Transverse colon (tissue), 4 donors: ENCODE data around the gene CENPT. TPM values are rescaled to one million over a fixed set of nuclear protein-coding genes. Genes with fewer than 3 reads are reported as not detected.

Source experiments
- DNase-seq: peaks from one replicate; pipeline ENCODE4 v3.0.0-alpha.2; 2019
- H3K27ac ChIP-seq, 4 donors: fragments of 200-600 bp; sonication (generic); 2 replicates each; pipeline ENCODE4 v1.5.1; 2016 to 2018; ENCODE audit warnings: inconsistent platforms in 4 of 4
- H3K27me3 ChIP-seq: fragments of 200-600 bp; sonication (generic); 2 replicates; pipeline ENCODE4 v1.5.1; 2017; ENCODE audit warnings: inconsistent platforms
- H3K36me3 ChIP-seq, 4 donors: fragments of 200-600 bp; sonication (generic); 2 replicates each; pipeline ENCODE4 v1.5.1; 2017 to 2019; ENCODE audit warnings: inconsistent platforms in 4 of 4
- H3K4me1 ChIP-seq, 4 donors: fragments of 200-600 bp; sonication (generic); 2 replicates each; pipeline ENCODE4 v1.5.1; 2017 to 2020; ENCODE audit warnings: inconsistent platforms in 4 of 4
- H3K4me3 ChIP-seq, 4 donors: fragments of 200-600 bp; sonication (generic); 1 replicate in 1 of 4; 2 replicates in 3 of 4; pipeline versions ENCODE4 v1.5.1 to v1.6.1; 2017 to 2019; ENCODE audit warnings: inconsistent platforms in 4 of 4
- H3K9me3 ChIP-seq, 2 donors: fragments of 200-600 bp; sonication (generic); 2 replicates each; pipeline ENCODE4 v1.5.1; 2017 to 2019; ENCODE audit warnings: inconsistent platforms in 2 of 2
- CTCF ChIP-seq, 5 experiments: fragments of 200-600 bp in 3 of 5; fragments of 450-650 bp in 2 of 5; sonication (generic) in 3 of 5; IDR thresholded peaks; 1 replicate in 2 of 5; 2 replicates in 3 of 5; pipeline ENCODE4 v1.5.1; 2016 to 2017; ENCODE audit warnings: antibody characterized with exemption in 5 of 5, inconsistent platforms in 3 of 5, mild to moderate bottlenecking in 2 of 5, moderate library complexity in 1 of 5
- EP300 ChIP-seq: sonication (generic); formaldehyde crosslinking; IDR thresholded peaks from one replicate; pipeline ENCODE4 v1.6.1; 2017; ENCODE audit warnings: antibody characterized with exemption, low read depth
- POLR2A ChIP-seq: fragments of 450-650 bp; IDR thresholded peaks from one replicate; pipeline ENCODE4 v1.6.1; 2016; ENCODE audit warnings: antibody characterized with exemption, mild to moderate bottlenecking, moderate library complexity
- POLR2AphosphoS5 ChIP-seq, 3 donors: sonication (generic); formaldehyde crosslinking; IDR thresholded peaks; one replicate each; pipeline ENCODE4 v1.6.1; 2016; ENCODE audit warnings: antibody characterized with exemption in 3 of 3
- WGBS, 2 donors: methylation state at CpG; one replicate each; pipeline ENCODE4 v1.1.5; 2018; ENCODE audit warnings: low coverage in 1 of 2; 5-methylcytosine and 5-hydroxymethylcytosine counted together
- in situ Hi-C, 4 donors: fragments of 200-750 bp; cut with MboI; loops; one replicate each; pipeline versions ENCODE4 v1.15.0 to v1.15.1; 2017; ENCODE audit warnings: low sequenced_read_pairs in 3 of 4, low pct_ligation_motif_present in 1 of 4, low pct_unique_long_range_greater_than_20kb in 1 of 4
- intact Hi-C: fragments of 100-400 bp; cut with DNase I; formaldehyde crosslinking; loops from one replicate; pipeline ENCODE4 v1.15.1; 2023; ENCODE audit warnings: low total_unique reads
- total RNA-seq, 4 donors: library from RNA; depleted of rRNA; stranded (reverse); fragments of >200 nt; gene quantifications; one replicate each; pipeline ENCODE4 v1.1.0, GENCODE V29; 2016

CENPT gene
- total RNA-seq, 4 donors from 2014 or later = 58.2 to 248 (median 100) TPM

GRCh38 chr16:67825119-67825518, 22.4 kb downstream of the CENPT start:
- DNase-seq = no peak
- no peak overlapping the region for H3K27ac ChIP-seq
- TF ChIP-seq EP300 (no peak), CTCF (IDR thresholded peaks at IDR 0.05) (no peak), POLR2AphosphoS5 (IDR thresholded peaks at IDR 0.05) (no peak), POLR2A (no peak)
- H3K27me3 ChIP-seq = no peaks in the 10 kb centered on the region
- H3K36me3 ChIP-seq = peaks cover 0 to 2% (median 0%) of the 10 kb centered on the region in 4 donors
- intact Hi-C loops = no loop called here
- no peak overlapping the region for H3K4me3 ChIP-seq
- H3K4me1 ChIP-seq = no peaks in the 10 kb centered on the region
- WGBS, 2 donors = 95% methylated on average over 8 of the region's 8 CpGs; no CpG with 5 or more reads in 1 of the 2 donors
- in situ Hi-C loops = no loop called here
- no peaks in the 10 kb centered on the region for H3K9me3 ChIP-seq

- 96 to 100% methylated on average over 1 to 2 of the region's 2 CpGs for WGBS, 2 donors
- no peak overlapping the region for H3K27ac ChIP-seq
- TF ChIP-seq EP300 = no peak
- TF ChIP-seq POLR2A = no peak
- no peak for TF ChIP-seq CTCF (IDR thresholded peaks at IDR 0.05)
- H3K27me3 ChIP-seq = no peaks in the 10 kb centered on the region
- no peak overlapping the region for H3K4me3 ChIP-seq
- no peak for DNase-seq
- intact Hi-C loops = no loop called here
- no peaks in the 10 kb centered on the region for H3K36me3 ChIP-seq
- no peaks in the 10 kb centered on the region for H3K9me3 ChIP-seq
- in situ Hi-C loops = no loop called here
- no peaks in the 10 kb centered on the region for H3K4me1 ChIP-seq
Observed at GRCh38 chr16:67822511-67822910, 25.0 kb downstream of the CENPT start.

GRCh38 chr16:67820608-67821259, 26.8 kb downstream of the CENPT start:
- H3K27me3 ChIP-seq = no peaks in the 10 kb centered on the region
- no peak for TF ChIP-seq CTCF (IDR thresholded peaks at IDR 0.05)
- no peak for TF ChIP-seq EP300
- TF ChIP-seq POLR2AphosphoS5 (IDR thresholded peaks at IDR 0.05) = no peak
- no peak for TF ChIP-seq POLR2A
- WGBS, 2 donors = 86% methylated on average over 11 of the region's 11 CpGs; no CpG with 5 or more reads in 1 of the 2 donors
- no peak overlapping the region for H3K27ac ChIP-seq
- no peaks in the 10 kb centered on the region for H3K9me3 ChIP-seq
- no peak overlapping the region for H3K4me3 ChIP-seq
- in situ Hi-C loops = no loop called here
- no peaks in the 10 kb centered on the region for H3K36me3 ChIP-seq
- intact Hi-C loops = no loop called here
- H3K4me1 ChIP-seq = peaks cover 0 to 8% (median 2%) of the 10 kb centered on the region in 4 donors
- no peak for DNase-seq

GRCh38 chr16:67814567-67814966, 32.9 kb downstream of the CENPT start:
- in situ Hi-C loops = loop anchor here in 2 of 4 donors (10.0 kb wide), 2 partner anchors 110 to 140 kb away; no protein-coding TSS in a partner anchor
- peak; percentile 54 for DNase-seq
- Histone ChIP-seq H3K27me3 (no peaks in the 10 kb centered on the region), H3K4me1 (peaks cover 0 to 15% (median 5%) of the 10 kb centered on the region in 4 donors), H3K4me3 (no peak overlapping the region), H3K27ac (peak overlapping the region in 1 of 4 donors; percentile 31), H3K36me3 (no peaks in the 10 kb centered on the region), H3K9me3 (no peaks in the 10 kb centered on the region)
- intact Hi-C loops = loop anchor here (10.0 kb wide), 1 partner anchor 110 kb away; no protein-coding TSS in a partner anchor
- 57 to 83% methylated on average over 2 to 8 of the region's 8 CpGs for WGBS, 2 donors
- TF ChIP-seq POLR2A (no peak), CTCF (IDR thresholded peaks at IDR 0.05) (no peak), EP300 (no peak), POLR2AphosphoS5 (IDR thresholded peaks at IDR 0.05) (no peak)
